Coronary artery (tissue), 2 donors: ENCODE measurements around the gene NEO1.

Source experiments
- DNase-seq: peaks from one replicate; pipeline ENCODE4 v3.0.0-alpha.2; 2017; ENCODE audit warnings: low spot score
- H3K27ac ChIP-seq, 2 donors: fragments of 200-600 bp; sonication (generic); one replicate each; pipeline ENCODE4 v1.5.1; 2016 to 2019
- H3K4me3 ChIP-seq: fragments of 200-600 bp; sonication (generic); 2 replicates; pipeline ENCODE4 v1.5.1; 2016; ENCODE audit warnings: mild to moderate bottlenecking, moderate library complexity
- TF ChIP-seq, protein P1 (sequence below): fragments of 200-600 bp; sonication (generic); IDR thresholded peaks from one replicate; pipeline ENCODE4 v1.5.1; 2019; ENCODE audit warnings: antibody characterized with exemption

The NEO1 gene

DNA sequence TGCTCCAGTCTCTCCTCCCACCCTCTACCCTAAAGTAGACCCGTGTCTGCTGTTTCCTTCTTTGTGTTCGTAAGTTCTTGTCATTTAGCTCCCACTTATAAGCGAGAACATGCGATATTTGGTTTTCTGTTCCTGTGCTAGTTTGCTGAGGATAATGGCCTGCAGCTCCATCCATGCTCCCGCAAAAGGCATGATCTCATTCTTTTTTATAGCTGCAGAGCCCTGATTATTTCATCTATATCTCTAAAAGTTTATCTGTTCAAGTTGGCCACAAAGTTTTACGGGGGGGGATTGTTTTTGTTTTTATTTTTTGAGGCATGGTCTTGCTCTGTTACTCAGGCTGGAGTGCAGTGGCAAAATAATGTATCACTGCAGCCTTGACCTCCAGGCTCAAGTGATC lies 4.4 kb upstream of the NEO1 start:
- TF ChIP-seq, protein P1, sequence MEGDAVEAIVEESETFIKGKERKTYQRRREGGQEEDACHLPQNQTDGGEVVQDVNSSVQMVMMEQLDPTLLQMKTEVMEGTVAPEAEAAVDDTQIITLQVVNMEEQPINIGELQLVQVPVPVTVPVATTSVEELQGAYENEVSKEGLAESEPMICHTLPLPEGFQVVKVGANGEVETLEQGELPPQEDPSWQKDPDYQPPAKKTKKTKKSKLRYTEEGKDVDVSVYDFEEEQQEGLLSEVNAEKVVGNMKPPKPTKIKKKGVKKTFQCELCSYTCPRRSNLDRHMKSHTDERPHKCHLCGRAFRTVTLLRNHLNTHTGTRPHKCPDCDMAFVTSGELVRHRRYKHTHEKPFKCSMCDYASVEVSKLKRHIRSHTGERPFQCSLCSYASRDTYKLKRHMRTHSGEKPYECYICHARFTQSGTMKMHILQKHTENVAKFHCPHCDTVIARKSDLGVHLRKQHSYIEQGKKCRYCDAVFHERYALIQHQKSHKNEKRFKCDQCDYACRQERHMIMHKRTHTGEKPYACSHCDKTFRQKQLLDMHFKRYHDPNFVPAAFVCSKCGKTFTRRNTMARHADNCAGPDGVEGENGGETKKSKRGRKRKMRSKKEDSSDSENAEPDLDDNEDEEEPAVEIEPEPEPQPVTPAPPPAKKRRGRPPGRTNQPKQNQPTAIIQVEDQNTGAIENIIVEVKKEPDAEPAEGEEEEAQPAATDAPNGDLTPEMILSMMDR, result no peak
- DNase-seq, result no peak
- Histone ChIP-seq H3K4me3 (no peak overlapping the region), H3K27ac (no peak overlapping the region)

DNA sequence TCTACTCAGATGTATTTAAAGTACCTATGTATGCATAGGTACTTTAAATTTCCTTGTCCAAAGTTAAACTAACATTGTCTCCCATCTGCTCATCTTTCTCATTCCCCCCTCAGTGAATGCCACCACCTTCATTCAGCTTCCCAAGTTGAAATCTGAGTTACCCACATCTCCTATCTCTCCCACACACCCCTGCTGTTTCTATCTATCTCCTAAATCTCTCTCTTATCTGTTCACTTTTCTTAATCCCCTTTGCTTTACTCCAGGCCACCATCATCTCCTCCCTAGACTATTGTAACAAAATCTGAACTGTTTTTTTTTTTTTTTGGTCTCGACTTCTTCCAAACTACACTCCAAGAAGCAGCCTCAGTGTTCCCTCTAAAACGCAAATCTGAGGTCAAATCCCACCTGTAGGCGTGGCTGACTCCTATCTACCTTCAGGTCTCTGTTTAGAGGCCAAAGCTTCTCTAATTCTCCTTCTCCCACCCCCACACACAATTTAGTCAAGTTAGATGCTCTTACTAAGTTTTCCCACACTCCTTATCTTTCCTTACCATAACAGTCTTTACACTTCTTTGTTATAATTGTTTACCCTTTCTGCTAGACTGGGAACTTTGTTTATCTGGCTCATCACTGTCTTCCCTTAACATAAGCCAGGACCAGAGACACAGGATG lies 3.5 kb upstream of the NEO1 start:
- TF ChIP-seq, protein P1, result no peak
- Histone ChIP-seq H3K4me3 (no peak overlapping the region), H3K27ac (no peak overlapping the region)
- DNase-seq, result no peak

DNA sequence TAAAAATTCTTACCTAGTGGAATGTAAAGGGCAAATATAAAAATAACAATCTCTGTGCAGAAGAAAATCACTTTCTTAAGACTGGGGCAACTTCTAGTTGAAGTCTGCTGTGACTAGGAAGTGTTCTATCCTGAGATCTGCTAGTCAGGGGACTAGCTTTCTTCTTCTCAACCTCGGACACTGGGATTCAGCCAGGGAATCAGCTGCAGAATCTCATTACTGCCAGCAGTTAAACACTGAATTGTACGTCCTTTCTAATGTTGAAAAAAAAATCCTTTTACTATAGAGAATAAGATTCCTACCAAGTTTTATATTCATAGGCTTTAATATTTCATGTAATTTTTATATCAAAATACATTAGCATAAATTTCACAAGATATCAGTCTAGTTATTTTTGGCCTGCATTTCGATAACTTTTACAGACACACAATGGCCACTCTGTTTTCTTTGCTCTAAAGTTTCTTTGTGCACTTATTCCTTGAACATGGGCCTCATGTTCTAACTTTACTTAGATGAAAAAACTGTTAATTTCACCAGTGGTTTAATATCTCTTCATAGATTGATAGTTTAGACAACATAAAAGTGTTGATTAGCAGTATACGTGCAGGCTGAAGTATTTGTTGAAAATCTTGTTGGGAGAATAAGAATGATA lies 2.6 kb upstream of the NEO1 start:
- no peak for DNase-seq
- H3K27ac ChIP-seq, result no peak overlapping the region
- TF ChIP-seq, protein P1, result no peak
- no peak overlapping the region for H3K4me3 ChIP-seq

DNA sequence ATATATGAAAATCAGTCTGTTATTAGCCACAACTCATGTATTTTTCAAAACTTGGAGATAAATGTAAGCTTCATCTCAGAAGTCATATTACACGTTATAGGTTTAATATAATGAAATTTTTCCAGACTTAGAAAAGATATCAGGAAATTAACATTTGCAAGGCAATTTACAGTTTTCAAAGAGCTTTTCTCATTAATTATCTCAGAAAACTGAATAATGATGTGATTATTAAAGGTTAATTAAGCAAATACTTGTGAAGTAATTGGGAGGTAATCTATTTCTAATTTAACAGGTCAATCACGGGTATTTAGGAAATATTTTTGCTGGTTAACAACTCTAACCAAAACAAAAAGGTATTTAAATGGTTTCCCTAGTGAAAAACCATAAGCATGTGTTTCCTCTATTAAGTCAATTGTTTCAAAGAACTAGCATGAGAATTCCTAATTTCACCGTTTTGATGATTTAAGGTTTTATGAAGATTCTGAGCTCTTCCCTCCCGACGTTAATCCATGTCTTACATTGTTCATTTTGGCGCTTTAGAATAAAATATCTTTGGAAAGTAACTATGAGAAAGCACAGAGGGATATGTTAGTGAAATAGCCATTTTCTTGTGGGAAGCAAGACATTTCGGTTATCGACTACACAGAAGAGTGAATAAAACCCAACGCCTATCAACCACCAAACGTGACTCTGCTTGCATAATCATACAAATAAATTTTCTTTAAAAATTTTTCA lies 1.5 kb upstream of the NEO1 start:
- TF ChIP-seq, protein P1, result no peak
- no peak for DNase-seq
- peak overlapping the region; percentile 88 for H3K4me3 ChIP-seq
- peak overlapping the region in 1 of 2 donors; percentile 90 for H3K27ac ChIP-seq

DNA sequence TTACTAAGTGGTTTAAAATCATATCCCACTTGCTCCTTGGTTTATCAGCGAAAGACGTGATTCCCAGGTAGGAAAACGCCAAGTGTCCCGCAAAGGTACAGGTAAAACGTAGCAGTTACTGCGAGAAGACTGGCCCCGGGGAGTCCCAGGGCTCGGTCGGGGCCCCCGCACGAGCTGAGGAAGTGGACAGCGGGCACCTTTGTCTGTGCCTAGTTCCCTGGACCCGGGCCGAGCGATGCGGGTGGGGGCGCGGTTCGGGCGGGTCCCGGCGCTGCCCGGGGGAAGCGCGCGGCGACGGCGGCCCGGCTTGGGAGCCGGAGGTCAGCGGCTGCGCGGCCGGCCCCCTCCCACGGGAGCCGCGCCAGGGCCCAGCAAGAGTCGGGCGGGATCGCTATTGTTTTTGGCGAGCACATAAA lies 864 bp upstream of the NEO1 start:
- Histone ChIP-seq H3K27ac (peak overlapping the region; percentile 90 to 92), H3K4me3 (peak overlapping the region; percentile 88)
- TF ChIP-seq, protein P1, result no peak
- DNase-seq, result no peak

DNA sequence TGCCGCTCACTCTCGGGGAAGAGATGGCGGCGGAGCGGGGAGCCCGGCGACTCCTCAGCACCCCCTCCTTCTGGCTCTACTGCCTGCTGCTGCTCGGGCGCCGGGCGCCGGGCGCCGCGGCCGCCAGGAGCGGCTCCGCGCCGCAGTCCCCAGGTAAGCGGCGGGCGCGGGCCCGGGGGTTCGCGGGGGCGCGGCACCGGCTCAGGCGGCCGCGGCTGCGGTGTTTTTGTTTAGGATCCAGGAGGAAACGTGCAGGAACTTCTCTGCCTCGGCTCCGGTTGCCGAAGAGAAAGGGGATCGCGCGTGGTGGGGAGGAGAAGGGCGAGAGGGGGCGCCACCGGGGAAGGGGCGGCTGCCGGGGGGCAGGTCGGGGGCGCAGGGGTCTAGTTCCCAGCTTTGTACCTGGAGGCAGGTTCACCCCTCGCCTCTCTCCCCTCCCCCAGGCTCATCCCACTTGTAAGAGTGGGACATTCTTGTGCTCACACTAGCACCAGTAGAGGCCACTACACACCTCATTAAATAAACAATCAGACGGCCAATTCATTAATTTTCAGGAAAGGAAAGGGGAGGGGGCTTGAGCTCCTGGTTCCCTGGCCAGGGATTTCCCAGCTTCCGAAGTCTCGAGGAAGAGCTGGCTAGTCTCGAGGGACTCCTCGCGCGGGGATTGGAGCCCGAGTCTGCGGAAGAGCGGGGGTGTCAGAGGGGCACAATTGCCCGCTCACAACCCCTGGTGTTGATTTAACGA lies 562 bp downstream of the NEO1 start:
- H3K4me3 ChIP-seq, result peak overlapping the region; percentile 88
- H3K27ac ChIP-seq, result peak overlapping the region; percentile 47 to 92
- TF ChIP-seq, protein P1, result no peak
- peak; percentile 73 for DNase-seq
